GM13976 (cell line): Measurements from ENCODE around the gene OR4D11.
"Not testable (repeated sequence)": the region's sequence is repeated elsewhere in the genome, so short reads cannot be mapped to it uniquely, and the experiment has no call there.

Experiments used
- DNase-seq: peaks from one replicate; pipeline ENCODE4 v3.0.0; 2012; ENCODE audit warnings: low spot score
- in situ Hi-C: fragments of 300-500 bp; cut with MboI; formaldehyde crosslinking; loops from one replicate; pipeline ENCODE4 v1.12.0; 2022; ENCODE audit warnings: low sequenced_read_pairs, mixed read lengths, inconsistent platforms; ENCODE audit not compliant: unreplicated experiment
- TF ChIP-seq, protein P1 (sequence below): IDR thresholded peaks from 2 replicates; pipeline ENCODE4 v1.5.1; 2012; ENCODE audit warnings: borderline replicate concordance, mild to moderate bottlenecking; ENCODE audit not compliant: insufficient read depth; ENCODE audit errors: extremely low read depth, missing control alignments, control extremely low read depth

Gene OR4D11

DNA sequence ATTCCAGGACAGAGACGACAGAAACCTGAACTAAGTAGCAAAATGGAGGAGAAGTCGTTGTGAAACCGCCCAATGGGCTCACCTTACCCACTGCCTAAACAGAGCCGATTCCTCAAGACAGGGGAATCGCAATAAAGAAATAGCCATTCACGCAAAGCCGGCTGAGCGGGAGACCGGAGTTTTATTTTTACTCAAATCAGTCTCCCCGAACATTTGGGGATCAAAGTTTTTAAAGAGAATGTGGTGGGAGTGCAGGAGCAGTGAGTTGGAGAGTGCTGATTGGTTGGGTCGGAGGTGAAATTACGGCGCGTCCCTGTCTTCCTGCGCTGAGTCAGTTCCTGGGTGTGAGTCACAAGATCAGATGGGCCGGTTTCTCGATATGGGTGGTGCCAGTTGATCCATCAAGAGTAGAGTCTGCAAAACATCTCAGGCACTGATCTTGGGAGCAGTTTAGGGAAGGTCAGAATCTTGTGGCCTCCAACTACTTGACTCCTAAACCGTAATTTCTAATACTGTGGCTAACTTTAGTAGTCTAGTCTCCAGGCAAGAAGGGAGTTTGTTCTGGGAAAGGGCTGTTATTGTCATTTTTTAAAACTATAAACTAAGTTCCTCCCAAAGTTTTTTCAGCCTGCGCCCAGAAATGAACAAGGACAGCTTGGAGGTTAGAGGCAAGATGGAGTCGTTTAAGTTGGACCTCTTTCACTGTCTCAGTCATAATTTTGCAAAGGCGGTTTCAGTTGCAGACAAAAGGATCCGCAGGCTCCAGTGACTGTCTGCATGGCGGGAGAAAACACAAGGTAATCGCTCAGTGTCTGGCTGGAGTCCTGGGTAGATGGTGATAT is 42.0 kb downstream of the OR4D11 start:
- DNase-seq, result no peak
- in situ Hi-C loops, result loop anchor here (25.0 kb wide), 1 partner anchor 267 kb away; the partner anchor contains the start of gene MRPL16
- TF ChIP-seq, protein P1, sequence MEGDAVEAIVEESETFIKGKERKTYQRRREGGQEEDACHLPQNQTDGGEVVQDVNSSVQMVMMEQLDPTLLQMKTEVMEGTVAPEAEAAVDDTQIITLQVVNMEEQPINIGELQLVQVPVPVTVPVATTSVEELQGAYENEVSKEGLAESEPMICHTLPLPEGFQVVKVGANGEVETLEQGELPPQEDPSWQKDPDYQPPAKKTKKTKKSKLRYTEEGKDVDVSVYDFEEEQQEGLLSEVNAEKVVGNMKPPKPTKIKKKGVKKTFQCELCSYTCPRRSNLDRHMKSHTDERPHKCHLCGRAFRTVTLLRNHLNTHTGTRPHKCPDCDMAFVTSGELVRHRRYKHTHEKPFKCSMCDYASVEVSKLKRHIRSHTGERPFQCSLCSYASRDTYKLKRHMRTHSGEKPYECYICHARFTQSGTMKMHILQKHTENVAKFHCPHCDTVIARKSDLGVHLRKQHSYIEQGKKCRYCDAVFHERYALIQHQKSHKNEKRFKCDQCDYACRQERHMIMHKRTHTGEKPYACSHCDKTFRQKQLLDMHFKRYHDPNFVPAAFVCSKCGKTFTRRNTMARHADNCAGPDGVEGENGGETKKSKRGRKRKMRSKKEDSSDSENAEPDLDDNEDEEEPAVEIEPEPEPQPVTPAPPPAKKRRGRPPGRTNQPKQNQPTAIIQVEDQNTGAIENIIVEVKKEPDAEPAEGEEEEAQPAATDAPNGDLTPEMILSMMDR, result no peak

DNA sequence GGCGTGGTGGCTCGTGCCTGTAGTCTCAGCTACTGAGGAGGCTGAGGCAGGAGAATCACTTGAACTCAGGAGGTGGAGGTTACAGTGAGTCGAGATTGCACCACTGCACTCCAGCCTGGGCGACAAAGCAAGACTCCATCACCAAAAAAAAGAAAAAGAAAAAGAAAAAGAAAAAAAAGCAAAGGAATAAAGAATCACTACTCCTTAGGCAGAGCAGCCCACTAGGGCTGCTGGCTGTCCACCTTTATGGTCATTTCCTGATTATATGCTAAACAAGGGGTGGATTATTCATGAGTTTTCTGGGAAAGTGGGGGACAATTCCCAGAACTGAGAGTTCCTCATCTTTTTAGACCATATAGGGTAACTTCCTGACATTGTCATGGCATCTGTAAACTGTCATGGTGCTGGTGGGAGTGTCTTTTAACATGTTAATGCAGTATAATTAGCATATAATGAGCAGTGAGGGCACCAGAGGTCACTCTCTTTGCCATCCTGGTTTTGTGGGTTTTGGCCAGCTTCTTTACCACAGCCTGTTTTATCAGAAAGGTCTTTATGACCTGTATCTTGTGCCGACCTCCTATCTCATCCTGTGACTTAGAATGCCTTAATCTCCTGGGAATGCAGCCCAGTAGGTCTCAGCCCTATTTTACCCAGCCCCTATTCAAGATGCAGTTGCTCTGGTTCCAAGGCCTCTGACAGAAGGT is 44.4 kb downstream of the OR4D11 start:
- in situ Hi-C loops, result loop anchor here (25.0 kb wide), 1 partner anchor 265 kb away; the partner anchor contains the start of gene MRPL16
- DNase-seq, result not testable (repeated sequence)

DNA sequence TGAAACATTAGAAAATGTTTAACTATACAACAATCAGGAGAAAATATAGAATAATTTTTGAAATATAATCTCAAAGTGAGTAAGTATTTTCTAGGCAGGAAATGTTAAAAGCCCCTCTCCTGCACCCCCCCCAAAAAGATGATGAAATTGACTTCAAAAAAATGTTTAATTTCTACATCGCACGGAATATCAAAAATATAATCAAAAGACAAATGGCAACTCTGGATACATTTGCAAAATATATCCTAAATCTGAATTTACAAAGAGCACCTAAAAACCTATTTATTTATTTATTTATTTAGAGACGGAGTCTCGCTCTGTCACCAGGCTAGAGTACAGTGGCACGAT is 44.9 kb downstream of the OR4D11 start:
- TF ChIP-seq, protein P1, result no peak
- in situ Hi-C loops, result loop anchor here (25.0 kb wide), 1 partner anchor 264 kb away; the partner anchor contains the start of gene MRPL16
- DNase-seq, result no peak

DNA sequence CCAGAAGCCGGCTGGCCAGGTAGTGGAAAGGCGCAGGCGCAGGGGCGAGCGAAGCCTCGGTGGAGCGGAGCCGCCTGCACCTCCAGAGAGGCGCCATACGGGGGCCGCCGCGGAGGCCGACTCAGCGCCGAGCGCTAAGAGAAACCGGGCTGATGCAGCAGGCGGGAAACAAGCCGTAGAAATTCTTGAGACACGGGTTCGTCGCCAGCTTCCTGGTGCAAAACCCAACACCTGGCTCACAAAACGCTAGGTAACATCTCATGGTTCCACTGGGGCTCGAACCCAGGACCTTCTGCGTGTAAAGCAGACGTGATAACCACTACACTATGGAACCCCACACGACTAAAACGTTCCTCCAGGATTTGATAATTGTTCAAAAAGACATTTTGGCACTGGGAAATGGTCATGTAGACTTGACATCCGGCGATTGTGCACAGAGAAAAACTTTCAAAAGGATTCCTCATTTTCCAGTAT is 47.0 kb downstream of the OR4D11 start:
- DNase-seq, result peak; percentile 84
- in situ Hi-C loops, result loop anchor here (10.0 kb wide), 1 partner anchor 114 kb away; the partner anchor contains the start of gene PATL1
- TF ChIP-seq, protein P1, result peak; percentile 36

DNA sequence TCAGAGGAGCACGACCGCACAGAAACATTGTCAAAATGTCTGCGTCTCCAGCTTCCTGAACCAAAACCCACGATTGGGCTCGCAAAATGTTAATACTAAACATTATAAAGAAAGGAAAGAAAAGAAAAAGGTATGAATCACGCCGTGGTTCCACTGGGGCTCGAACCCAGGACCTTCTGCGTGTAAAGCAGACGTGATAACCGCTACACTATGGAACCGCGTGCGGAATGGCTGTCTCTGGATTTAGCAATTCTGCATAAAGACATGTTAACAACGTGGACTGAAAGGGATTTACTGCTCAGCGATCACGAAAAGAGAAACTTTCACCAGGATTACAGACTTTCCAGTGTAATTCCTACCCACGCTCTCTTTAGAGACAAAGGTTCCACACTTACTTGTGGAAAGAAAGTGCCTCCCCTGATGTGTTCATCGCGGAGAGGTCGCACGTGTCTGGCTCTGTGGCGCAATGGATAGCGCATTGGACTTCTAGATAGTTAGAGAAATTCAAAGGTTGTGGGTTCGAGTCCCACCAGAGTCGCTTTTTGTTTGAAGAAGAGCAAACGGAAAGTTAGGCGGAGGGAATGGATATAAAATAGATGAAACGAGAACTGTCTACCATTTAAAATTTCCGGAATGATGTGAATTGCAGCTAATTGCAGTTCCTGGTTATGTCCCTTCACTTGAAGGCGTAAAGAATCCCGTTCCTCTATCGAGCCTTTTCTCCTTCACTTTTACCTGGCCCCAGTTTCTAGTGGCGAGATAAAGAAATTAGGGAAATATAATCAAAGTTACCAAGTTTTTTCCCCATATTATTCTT is 47.7 kb downstream of the OR4D11 start:
- in situ Hi-C loops, result loop anchor here (10.0 kb wide), 1 partner anchor 114 kb away; the partner anchor contains the start of gene PATL1
- TF ChIP-seq, protein P1, result no peak
- DNase-seq, result peak; percentile 39

DNA sequence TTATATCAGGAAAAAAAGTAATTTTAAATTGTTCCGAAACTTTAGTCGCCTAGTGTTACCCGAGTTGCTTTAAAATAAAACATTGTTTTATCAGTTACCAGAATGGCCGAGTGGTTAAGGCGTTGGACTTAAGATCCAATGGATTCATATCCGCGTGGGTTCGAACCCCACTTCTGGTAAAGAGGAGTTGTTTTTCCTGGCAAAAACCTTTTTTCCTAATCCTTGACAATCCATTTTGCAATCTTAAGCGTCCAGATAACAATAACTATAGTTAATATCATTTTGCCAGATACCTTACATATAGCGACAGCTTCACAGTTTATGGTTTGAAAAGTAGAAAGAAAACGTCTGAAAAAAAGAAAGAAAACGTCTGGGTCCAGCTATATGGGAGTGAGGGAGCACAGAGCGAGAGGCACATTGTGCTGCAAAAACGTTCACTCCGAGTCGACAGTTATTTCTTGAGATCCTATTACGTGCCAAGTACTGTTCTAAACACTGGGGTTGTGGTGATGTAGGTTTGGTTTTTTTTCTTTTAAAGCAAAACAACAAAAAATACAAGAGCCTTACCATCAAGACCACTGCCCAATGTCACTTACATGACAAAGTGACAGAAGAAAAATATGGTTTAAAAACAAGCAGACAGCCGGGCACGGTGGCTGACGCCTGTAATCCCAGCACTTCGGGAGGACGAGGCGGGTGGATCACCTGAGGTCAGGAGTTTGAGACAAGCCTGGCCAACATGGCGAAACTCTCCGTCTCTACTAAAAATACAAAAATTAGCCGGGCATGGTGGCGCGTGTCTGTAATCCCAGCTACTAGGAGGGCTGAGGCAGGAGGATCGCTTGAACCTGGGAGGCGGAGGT is 48.5 kb downstream of the OR4D11 start:
- TF ChIP-seq, protein P1, result no peak
- no peak for DNase-seq
- in situ Hi-C loops, result loop anchor here (10.0 kb wide), 1 partner anchor 113 kb away; the partner anchor contains the start of gene PATL1
